Gastrocnemius medialis (tissue), 4 donors: ENCODE results near the gene KLC4. TPM values are rescaled to one million over a fixed set of nuclear protein-coding genes. Genes with fewer than 3 reads are reported as not detected.

Experiments
- ATAC-seq, 2 donors: fragments of 150-250 bp; one replicate each; pipeline ENCODE4 v1.9.1; 2016
- DNase-seq, 2 donors: peaks; one replicate each; pipeline ENCODE4 v3.0.0-alpha.2; 2019
- H3K27ac ChIP-seq, 4 donors: fragments of 200-600 bp; sonication (generic); 1 replicate in 1 of 4; 2 replicates in 3 of 4; pipeline ENCODE4 v1.5.1; 2016 to 2018; ENCODE audit warnings: mild to moderate bottlenecking in 2 of 4, moderate library complexity in 1 of 4
- H3K27me3 ChIP-seq, 3 donors: fragments of 200-600 bp; sonication (generic) in 2 of 3; 1 replicate in 1 of 3; 2 replicates in 2 of 3; pipeline versions ENCODE4 v1.5.1 to v1.6.0; 2016 to 2019; ENCODE audit warnings: mild to moderate bottlenecking in 1 of 3, moderate library complexity in 1 of 3
- H3K36me3 ChIP-seq, 2 donors: fragments of 200-600 bp; sonication (generic) in 1 of 2; one replicate each; pipeline ENCODE4 v1.5.1; 2017 to 2018
- H3K4me1 ChIP-seq, 2 donors: fragments of 200-600 bp; sonication (generic) in 1 of 2; one replicate each; pipeline ENCODE4 v1.5.1; 2016 to 2017; ENCODE audit warnings: mild to moderate bottlenecking in 2 of 2
- H3K4me3 ChIP-seq, 4 donors: fragments of 200-600 bp; sonication (generic) in 3 of 4; 1 replicate in 1 of 4; 2 replicates in 3 of 4; pipeline ENCODE4 v1.5.1; 2016 to 2019; ENCODE audit warnings: mild to moderate bottlenecking in 2 of 4
- H3K9me3 ChIP-seq, 3 donors: fragments of 200-600 bp; sonication (generic) in 2 of 3; 1 replicate in 1 of 3; 2 replicates in 2 of 3; pipeline ENCODE4 v1.5.1; 2016 to 2019
- CTCF ChIP-seq, 5 experiments: fragments of 450-650 bp in 3 of 5; fragments of 200-600 bp in 2 of 5; sonication (generic) in 2 of 5; IDR thresholded peaks in 4 of 5; conservative IDR thresholded peaks in 1 of 5; 1 replicate in 4 of 5; 2 replicates in 1 of 5; pipeline ENCODE4 v1.5.1; 2016 to 2019; ENCODE audit warnings: antibody characterized with exemption in 5 of 5, mild to moderate bottlenecking in 3 of 5, moderate library complexity in 3 of 5
- POLR2A ChIP-seq, 2 donors: fragments of 450-650 bp; IDR thresholded peaks; one replicate each; pipeline ENCODE4 v1.6.1; 2017; ENCODE audit warnings: antibody characterized with exemption in 2 of 2, mild to moderate bottlenecking in 2 of 2, moderate library complexity in 2 of 2
- in situ Hi-C, 4 donors: fragments of 200-750 bp; cut with MboI; loops; one replicate each; pipeline versions ENCODE4 v1.15.0 to v1.8.0; 2017; ENCODE audit warnings: low sequenced_read_pairs in 4 of 4
- intact Hi-C: fragments of 100-400 bp; cut with DNase I; formaldehyde crosslinking; loops from one replicate; pipeline ENCODE4 v1.15.1; 2023; ENCODE audit warnings: low total_unique reads
- total RNA-seq, 4 donors: library from RNA; depleted of rRNA; stranded (reverse); fragments of >200 nt; gene quantifications; one replicate each; pipeline versions ENCODE4 v1.1.0 to v1.2.3, GENCODE V29; 2016

Gene KLC4
- total RNA-seq, 4 donors from 2014 or later: 12.2 to 19.3 (median 14.6) TPM

DNA sequence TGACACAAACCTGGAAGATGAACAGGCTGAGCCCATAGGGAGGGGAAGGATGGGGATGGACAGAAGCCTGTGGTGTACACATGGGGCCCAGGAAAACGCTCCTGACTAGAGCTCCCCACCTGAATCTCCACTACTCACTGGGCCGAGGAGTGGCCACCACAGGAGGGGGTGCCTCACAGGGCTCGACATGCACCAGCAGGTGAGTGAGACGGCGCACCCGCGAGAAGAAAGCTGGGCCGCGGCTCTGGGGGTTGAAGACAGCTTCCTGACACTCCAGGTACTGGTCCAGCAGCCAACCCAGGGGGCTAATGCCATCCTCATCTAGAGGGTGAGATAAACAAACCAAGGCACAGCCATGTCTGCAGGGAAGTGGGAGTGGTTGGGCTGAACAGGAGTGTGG, 16.1 kb upstream of the KLC4 start:
- Histone ChIP-seq H3K27ac (no peak overlapping the region), H3K4me1 (peaks cover 0 to 4% of the 10 kb centered on the region in 2 donors), H3K9me3 (no peaks in the 10 kb centered on the region), H3K27me3 (no peaks in the 10 kb centered on the region), H3K4me3 (no peak overlapping the region), H3K36me3 (peaks cover 0 to 50% of the 10 kb centered on the region in 2 donors)
- ATAC-seq (no peak), DNase-seq (no peak)
- TF ChIP-seq CTCF (IDR thresholded peaks at IDR 0.05 in 4 of 5, conservative IDR thresholded peaks at IDR 0.05 in 1 of 5) (no peak), POLR2A (IDR thresholded peaks at IDR 0.05) (no peak)
- intact Hi-C loops (no loop called here), in situ Hi-C loops (no loop called here)

- Histone ChIP-seq H3K4me3 (no peak overlapping the region), H3K27me3 (no peaks in the 10 kb centered on the region), H3K27ac (no peak overlapping the region), H3K4me1 (no peaks in the 10 kb centered on the region), H3K9me3 (no peaks in the 10 kb centered on the region), H3K36me3 (peaks cover 0 to 48% of the 10 kb centered on the region in 2 donors)
- DNase-seq (no peak), ATAC-seq (no peak)
- intact Hi-C loops (no loop called here), in situ Hi-C loops (no loop called here)
- TF ChIP-seq CTCF (IDR thresholded peaks at IDR 0.05 in 4 of 5, conservative IDR thresholded peaks at IDR 0.05 in 1 of 5) (no peak), POLR2A (IDR thresholded peaks at IDR 0.05) (no peak)
These were observed 14.0 kb upstream of the KLC4 start for GRCh38 chr6:43045371-43045930.

- Histone ChIP-seq H3K9me3 (no peaks in the 10 kb centered on the region), H3K36me3 (peaks cover 0 to 40% of the 10 kb centered on the region in 2 donors), H3K27me3 (no peaks in the 10 kb centered on the region), H3K4me1 (peaks cover 0 to 5% of the 10 kb centered on the region in 2 donors), H3K27ac (no peak overlapping the region), H3K4me3 (no peak overlapping the region)
- intact Hi-C loops: no loop called here
- TF ChIP-seq POLR2A (IDR thresholded peaks at IDR 0.05) (no peak), CTCF (IDR thresholded peaks at IDR 0.05 in 4 of 5, conservative IDR thresholded peaks at IDR 0.05 in 1 of 5) (no peak)
- in situ Hi-C loops: no loop called here
- DNase-seq (no peak), ATAC-seq (no peak)
These were observed 11.4 kb upstream of the KLC4 start for GRCh38 chr6:43047998-43048397.

GRCh38 chr6:43050981-43051380, 8.4 kb upstream of the KLC4 start:
- DNase-seq (no peak), ATAC-seq (no peak)
- intact Hi-C loops (loop anchor here (10.0 kb wide), 1 partner anchor 306 kb away; the partner anchor contains the start of gene TBCC), in situ Hi-C loops (no loop called here)
- H3K27me3 ChIP-seq: no peaks in the 10 kb centered on the region
- peaks cover 7 to 14% of the 10 kb centered on the region in 2 donors for H3K4me1 ChIP-seq
- H3K9me3 ChIP-seq: no peaks in the 10 kb centered on the region
- peaks cover 0 to 29% of the 10 kb centered on the region in 2 donors for H3K36me3 ChIP-seq
- no peak for TF ChIP-seq CTCF (IDR thresholded peaks at IDR 0.05 in 4 of 5, conservative IDR thresholded peaks at IDR 0.05 in 1 of 5)
- no peak for TF ChIP-seq POLR2A (IDR thresholded peaks at IDR 0.05)
- no peak overlapping the region for H3K4me3 ChIP-seq
- H3K27ac ChIP-seq: no peak overlapping the region
